Esophagus squamous epithelium (tissue), 5 donors: ENCODE results near the gene TSPEAR. TPM values are rescaled to one million over a fixed set of nuclear protein-coding genes. Genes with fewer than 3 reads are reported as not detected.
"Not testable (repeated sequence)": the region's sequence is repeated elsewhere in the genome, so short reads cannot be mapped to it uniquely, and the experiment has no call there.

Experiments
- DNase-seq: peaks from one replicate; lab custom pipeline; 2025; lab: John Stamatoyannopoulos, UW
- H3K27ac ChIP-seq, 4 donors: fragments of 200-600 bp; sonication (generic); one replicate each; pipeline ENCODE4 v1.5.1; 2016 to 2019; ENCODE audit warnings: mild to moderate bottlenecking in 1 of 4
- H3K27me3 ChIP-seq, 4 donors: fragments of 200-600 bp; sonication (generic); 1 replicate in 3 of 4; 2 replicates in 1 of 4; pipeline versions ENCODE4 v1.5.1 to v1.6.0; 2017 to 2021; ENCODE audit warnings: antibody characterized with exemption in 1 of 4
- H3K36me3 ChIP-seq, 3 donors: fragments of 200-600 bp; sonication (generic); one replicate each; pipeline ENCODE4 v1.5.1; 2016 to 2019
- H3K4me1 ChIP-seq, 3 donors: fragments of 200-600 bp; sonication (generic); one replicate each; pipeline ENCODE4 v1.5.1; 2017 to 2019
- H3K4me3 ChIP-seq, 4 donors: fragments of 200-600 bp; sonication (generic); 1 replicate in 3 of 4; 2 replicates in 1 of 4; pipeline ENCODE4 v1.5.1; 2016 to 2019; ENCODE audit warnings: mild to moderate bottlenecking in 2 of 4, moderate library complexity in 1 of 4
- H3K9me3 ChIP-seq, 3 donors: fragments of 200-600 bp; sonication (generic); one replicate each; pipeline ENCODE4 v1.5.1; 2016 to 2019
- POLR2A ChIP-seq, 4 donors: fragments of 450-650 bp; IDR thresholded peaks; one replicate each; pipeline ENCODE4 v1.6.1; 2017; ENCODE audit warnings: antibody characterized with exemption in 4 of 4, mild to moderate bottlenecking in 4 of 4, moderate library complexity in 3 of 4
- WGBS, 2 donors: methylation state at CpG; one replicate each; pipeline ENCODE4 v1.1.5; 2018; 5-methylcytosine and 5-hydroxymethylcytosine counted together
- intact Hi-C: fragments of 100-400 bp; cut with DNase I; formaldehyde crosslinking; loops from one replicate; pipeline ENCODE4 v1.15.0; 2022
- total RNA-seq, 4 donors: library from RNA; depleted of rRNA; stranded (reverse); fragments of >200 nt; gene quantifications; one replicate each; pipeline ENCODE4 v1.1.0, GENCODE V29; 2016
- TF ChIP-seq, protein P1 (sequence below), 6 experiments: fragments of 450-650 bp in 4 of 6; fragments of 200-600 bp in 2 of 6; sonication (generic) in 2 of 6; IDR thresholded peaks; one replicate each; pipeline ENCODE4 v1.5.1; 2016 to 2019; ENCODE audit warnings: antibody characterized with exemption in 6 of 6, mild to moderate bottlenecking in 4 of 6, moderate library complexity in 4 of 6
- donor health status: DM: yes; HTN: yes; CAD: no.

TSPEAR gene
- total RNA-seq, 4 donors from 2014 or later: not detected

DNA sequence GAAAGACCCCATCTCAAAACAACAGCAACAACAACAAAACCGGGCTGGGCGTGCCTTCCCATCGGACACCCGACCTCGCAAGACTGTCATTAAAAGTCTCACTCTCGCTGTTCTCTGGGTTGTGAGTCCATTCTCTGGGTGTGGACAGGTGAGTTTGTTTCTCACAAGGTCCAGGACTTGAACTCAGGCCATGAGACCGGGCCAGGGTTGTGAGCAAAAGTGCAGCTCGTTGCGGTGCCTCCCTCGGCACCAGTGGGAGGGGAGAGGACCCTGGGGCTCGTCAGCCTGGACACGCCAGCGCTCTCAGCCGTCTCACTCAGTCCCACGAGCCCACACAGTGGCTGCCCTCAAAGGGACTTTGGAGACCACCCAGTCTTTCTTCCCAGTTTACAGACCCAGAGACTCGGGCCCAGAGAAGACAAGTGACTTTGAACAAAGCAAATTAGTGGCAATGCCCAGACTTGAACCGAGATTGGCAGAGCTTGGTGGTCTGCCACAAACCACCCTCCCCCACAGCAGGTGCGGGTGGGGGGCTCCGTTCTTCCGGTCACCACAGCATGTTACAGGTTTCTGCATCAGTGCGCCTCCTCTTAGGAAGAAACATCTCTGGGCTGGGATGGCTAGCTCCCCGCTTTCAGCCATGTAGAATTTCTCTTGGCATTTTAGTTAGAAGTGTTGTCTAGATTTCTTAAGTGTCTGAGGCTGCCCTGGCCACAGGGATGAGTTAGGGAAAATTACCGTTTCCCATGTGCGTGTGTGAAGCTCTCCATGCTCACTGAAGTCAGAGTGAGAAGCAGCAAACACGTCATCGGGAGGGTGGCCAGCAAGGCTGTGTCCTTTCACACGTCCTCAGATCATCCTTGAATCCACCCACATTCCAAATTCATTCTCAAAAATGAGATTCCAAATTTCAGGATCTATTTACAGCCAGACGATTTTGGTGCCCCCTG is 227.8 kb downstream of the TSPEAR start:
- TF ChIP-seq, protein P1, sequence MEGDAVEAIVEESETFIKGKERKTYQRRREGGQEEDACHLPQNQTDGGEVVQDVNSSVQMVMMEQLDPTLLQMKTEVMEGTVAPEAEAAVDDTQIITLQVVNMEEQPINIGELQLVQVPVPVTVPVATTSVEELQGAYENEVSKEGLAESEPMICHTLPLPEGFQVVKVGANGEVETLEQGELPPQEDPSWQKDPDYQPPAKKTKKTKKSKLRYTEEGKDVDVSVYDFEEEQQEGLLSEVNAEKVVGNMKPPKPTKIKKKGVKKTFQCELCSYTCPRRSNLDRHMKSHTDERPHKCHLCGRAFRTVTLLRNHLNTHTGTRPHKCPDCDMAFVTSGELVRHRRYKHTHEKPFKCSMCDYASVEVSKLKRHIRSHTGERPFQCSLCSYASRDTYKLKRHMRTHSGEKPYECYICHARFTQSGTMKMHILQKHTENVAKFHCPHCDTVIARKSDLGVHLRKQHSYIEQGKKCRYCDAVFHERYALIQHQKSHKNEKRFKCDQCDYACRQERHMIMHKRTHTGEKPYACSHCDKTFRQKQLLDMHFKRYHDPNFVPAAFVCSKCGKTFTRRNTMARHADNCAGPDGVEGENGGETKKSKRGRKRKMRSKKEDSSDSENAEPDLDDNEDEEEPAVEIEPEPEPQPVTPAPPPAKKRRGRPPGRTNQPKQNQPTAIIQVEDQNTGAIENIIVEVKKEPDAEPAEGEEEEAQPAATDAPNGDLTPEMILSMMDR (IDR thresholded peaks at IDR 0.05): no peak
- TF ChIP-seq POLR2A (IDR thresholded peaks at IDR 0.05): no peak
- Histone ChIP-seq H3K4me1 (no peaks in the 10 kb centered on the region), H3K9me3 (no peaks in the 10 kb centered on the region), H3K36me3 (no peaks in the 10 kb centered on the region), H3K4me3 (no peak overlapping the region), H3K27me3 (peaks cover 0 to 35% (median 0%) of the 10 kb centered on the region in 4 donors), H3K27ac (no peak overlapping the region)
- WGBS, 2 donors: 66 to 70% methylated on average over 12 to 18 of the region's 28 CpGs
- intact Hi-C loops: loop anchor here (5.0 kb wide), 1 partner anchor 56 kb away; no protein-coding TSS in a partner anchor
- DNase-seq: no peak

DNA sequence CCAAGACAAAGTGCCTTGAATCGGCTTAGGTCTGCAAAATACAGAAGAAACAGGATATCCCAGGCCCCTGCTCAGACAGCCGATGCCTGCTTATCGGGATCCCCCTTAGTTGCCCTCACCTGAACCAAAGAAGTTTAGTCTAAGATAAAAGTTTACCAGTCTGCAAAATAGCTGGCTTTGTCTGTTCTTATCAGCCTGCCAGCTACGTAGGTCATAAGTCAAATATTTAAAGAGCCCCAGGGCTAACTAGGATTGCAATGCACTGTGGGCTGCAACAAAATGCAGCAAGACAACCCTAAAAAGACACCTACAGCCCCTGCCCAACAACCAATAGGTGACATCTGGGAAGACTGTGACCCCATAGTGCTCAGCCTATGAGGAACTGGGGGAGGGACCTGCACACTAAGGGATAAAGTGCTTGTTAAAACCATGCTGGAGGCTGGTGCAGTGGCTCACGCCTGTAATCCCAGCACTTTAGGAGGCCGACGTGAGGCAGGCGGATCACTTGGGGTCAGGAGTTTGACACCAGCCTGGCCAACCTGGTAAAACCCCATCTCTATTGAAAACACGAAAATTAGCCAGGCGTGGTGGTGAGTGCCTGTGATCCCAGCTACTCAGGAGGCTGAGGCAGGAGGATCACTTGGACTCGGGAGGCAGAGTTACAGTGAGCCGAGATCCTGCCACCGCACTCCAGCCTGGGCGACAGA is 228.6 kb downstream of the TSPEAR start:
- intact Hi-C loops: loop anchor here (5.0 kb wide), 1 partner anchor 55 kb away; no protein-coding TSS in a partner anchor

DNA sequence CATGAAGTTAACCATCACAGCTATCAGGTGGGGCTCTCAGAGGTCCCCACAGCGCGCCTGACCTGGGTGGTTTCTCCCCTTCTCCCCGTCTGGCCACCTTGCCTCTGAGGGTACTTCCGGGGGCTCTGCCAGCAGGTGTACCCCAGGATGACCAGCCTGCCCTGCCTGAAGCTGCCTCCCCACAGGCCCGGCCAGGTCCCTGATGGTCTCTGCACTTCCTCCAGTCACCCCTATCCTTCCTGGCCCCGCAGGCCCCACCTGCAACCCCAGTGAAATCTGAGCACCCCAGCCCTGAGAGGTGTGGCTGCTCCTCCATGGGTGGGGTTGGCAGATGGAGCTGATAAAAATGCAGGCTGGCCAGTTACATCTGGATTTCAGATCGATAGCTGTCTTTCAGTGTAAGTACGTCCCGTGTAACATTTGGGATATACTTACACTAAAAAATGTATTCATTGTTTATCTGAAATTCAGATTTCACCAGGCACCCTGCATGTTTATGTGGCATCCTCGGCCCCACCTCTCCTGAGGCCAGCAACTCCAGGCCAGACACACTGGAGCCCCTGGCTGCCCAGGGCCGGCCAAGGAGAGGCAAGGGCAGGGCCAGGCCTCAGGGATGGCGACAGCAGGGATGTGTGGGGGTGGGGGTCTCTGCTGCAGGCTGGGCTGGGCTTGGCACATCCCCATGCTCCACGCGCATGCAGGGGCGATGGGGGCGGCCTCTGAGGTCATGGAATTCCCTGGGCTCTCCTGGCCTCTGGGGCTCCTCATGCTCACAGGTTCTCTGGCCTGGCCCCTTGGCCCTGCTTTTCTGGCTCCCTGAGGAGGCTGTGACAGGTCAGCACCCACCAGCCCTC is 230.9 kb downstream of the TSPEAR start:
- Histone ChIP-seq H3K4me1 (no peaks in the 10 kb centered on the region), H3K4me3 (no peak overlapping the region), H3K27me3 (peaks cover 0 to 25% (median 0%) of the 10 kb centered on the region in 4 donors), H3K9me3 (no peaks in the 10 kb centered on the region), H3K36me3 (no peaks in the 10 kb centered on the region), H3K27ac (no peak overlapping the region)
- no peak for TF ChIP-seq POLR2A (IDR thresholded peaks at IDR 0.05)
- TF ChIP-seq, protein P1 (IDR thresholded peaks at IDR 0.05): no peak
- intact Hi-C loops: loop anchor here (5.0 kb wide), 1 partner anchor 53 kb away; no protein-coding TSS in a partner anchor
- DNase-seq: no peak
- WGBS, 2 donors: 75 to 79% methylated on average over 9 to 14 of the region's 16 CpGs

More for the DNA sequence above, 228.6 kb downstream of the TSPEAR start:
- no peak for TF ChIP-seq POLR2A (IDR thresholded peaks at IDR 0.05)
- TF ChIP-seq, protein P1 (IDR thresholded peaks at IDR 0.05): no peak
- 59% methylated on average over 6 to 9 of the region's 14 CpGs for whole genome bisulfite sequencing, 2 donors
- peaks cover 0 to 35% (median 0%) of the 10 kb centered on the region in 4 donors for H3K27me3 ChIP-seq
- H3K4me1 ChIP-seq: no peaks in the 10 kb centered on the region
- DNase-seq: no peak
- no peaks in the 10 kb centered on the region for H3K36me3 ChIP-seq
- H3K4me3 ChIP-seq: no peak overlapping the region
- H3K9me3 ChIP-seq: no peaks in the 10 kb centered on the region
- no peak overlapping the region for H3K27ac ChIP-seq

DNA sequence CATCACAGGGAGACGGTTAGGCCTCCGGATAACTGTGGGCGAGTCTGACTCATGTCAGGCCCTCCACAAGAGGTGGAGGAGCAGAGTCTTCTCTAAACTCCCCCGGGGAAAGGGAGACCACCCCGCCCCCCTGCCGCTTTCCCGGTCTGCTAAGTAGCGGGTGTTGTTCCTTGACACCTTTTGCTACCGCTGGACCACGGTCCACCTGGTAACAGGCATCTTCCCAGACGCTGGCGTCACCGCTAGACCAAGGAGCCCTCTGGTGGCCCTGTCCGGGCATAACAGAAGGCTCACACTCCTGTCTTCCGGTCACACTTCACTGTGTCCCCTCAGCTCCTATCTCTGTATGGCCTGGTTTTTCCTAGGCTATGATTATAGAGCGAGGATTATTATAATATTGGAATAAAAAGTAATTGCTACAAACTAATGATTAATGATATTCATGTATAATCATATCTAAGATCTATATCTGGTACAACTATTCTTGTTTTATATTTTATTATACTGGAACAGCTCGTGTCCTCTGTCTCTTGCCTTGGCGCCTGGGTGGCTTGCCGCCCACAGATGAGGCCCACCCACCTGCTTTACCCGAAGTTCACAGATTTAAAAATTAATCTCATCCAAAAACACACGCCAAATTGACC is 231.7 kb downstream of the TSPEAR start:
- H3K27ac ChIP-seq, DNase-seq, H3K4me3 ChIP-seq, H3K36me3 ChIP-seq, H3K9me3 ChIP-seq, H3K4me1 ChIP-seq: not testable (repeated sequence)
- TF ChIP-seq, protein P1 (IDR thresholded peaks at IDR 0.05): peak; percentile 14 to 74 (median 54)
- peaks cover 0 to 19% (median 0%) of the 10 kb centered on the region in 4 donors for H3K27me3 ChIP-seq
- intact Hi-C loops: loop anchor here (5.0 kb wide), 1 partner anchor 52 kb away; no protein-coding TSS in a partner anchor
- WGBS, 2 donors: 30 to 41% methylated on average over 17 to 21 of the region's 21 CpGs
